BLaER1 treated with 17β-estradiol and CSF1 and Interleukin-3, amounts not matched to agents 10 nM and 100 nM (cell line): ENCODE data around the gene RASSF7.

Experiments used
- H3K27ac ChIP-seq, 11 experiments: shearing (Covaris generic); formaldehyde crosslinking; 2 replicates each; pipeline ENCODE4 v1.8.1; 2022
- H3K27me3 ChIP-seq, 11 experiments: shearing (Covaris generic); formaldehyde crosslinking; 2 replicates each; pipeline ENCODE4 v1.8.1; 2022
- H3K36me3 ChIP-seq, 11 experiments: shearing (Covaris generic); formaldehyde crosslinking; 2 replicates each; pipeline ENCODE4 v1.8.1; 2022
- H3K4me1 ChIP-seq, 10 experiments: shearing (Covaris generic); formaldehyde crosslinking; 2 replicates each; pipeline ENCODE4 v1.8.1; 2022
- H3K4me2 ChIP-seq, 11 experiments: shearing (Covaris generic); formaldehyde crosslinking; 2 replicates each; pipeline ENCODE4 v1.8.1; 2022
- H3K4me3 ChIP-seq, 10 experiments: shearing (Covaris generic); formaldehyde crosslinking; 2 replicates each; pipeline ENCODE4 v1.8.1; 2022
- H3K9ac ChIP-seq, 11 experiments: shearing (Covaris generic); formaldehyde crosslinking; 2 replicates each; pipeline ENCODE4 v1.8.1; 2022
- H3K9me3 ChIP-seq, 11 experiments: shearing (Covaris generic); formaldehyde crosslinking; replicated peaks in 1 of 11; 2 replicates each; pipeline ENCODE4 v1.8.1; 2022
- H4K20me1 ChIP-seq, 11 experiments: shearing (Covaris generic); formaldehyde crosslinking; 2 replicates each; pipeline ENCODE4 v1.8.1; 2022
- Cebpa-rat ChIP-seq, 11 experiments: shearing (Covaris generic); IDR thresholded peaks; 2 replicates each; pipeline ENCODE4 v1.8.1; 2022

RASSF7 gene

GRCh38 chr11:535519-536454 lies 25.0 kb upstream of the RASSF7 start, which contains the start of gene HRAS:
HRAS (minus strand) TSS chr11:535576.
- Histone ChIP-seq H3K27ac (peak within 1 kb of the TSS; percentile 73 to 97 (median 94)), H4K20me1 (peaks cover 34 to 45% (median 39%) of the 10 kb centered on the region in 11 experiments), H3K9me3 (no peaks in the 10 kb centered on the region), H3K4me3 (peak within 1 kb of the TSS; percentile 78 to 97 (median 90)), H3K4me1 (peaks cover 45 to 63% (median 57%) of the 10 kb centered on the region in 10 experiments), H3K4me2 (peak within 1 kb of the TSS; percentile 96 to 100 (median 98)), H3K27me3 (no peaks in the 10 kb centered on the region), H3K9ac (peak within 1 kb of the TSS; percentile 83 to 94 (median 90)), H3K36me3 (peaks cover 24 to 34% (median 31%) of the 10 kb centered on the region in 11 experiments)
- no peak for TF ChIP-seq Cebpa-rat (IDR thresholded peaks at IDR 0.05)

- H3K9me3 ChIP-seq = no peaks in the 10 kb centered on the region
- peaks cover 25 to 35% (median 29%) of the 10 kb centered on the region in 11 experiments for H4K20me1 ChIP-seq
- peaks cover 18 to 22% (median 20%) of the 10 kb centered on the region in 11 experiments for H3K36me3 ChIP-seq
- H3K9ac ChIP-seq = peak within 1 kb of the TSS; percentile 80 to 94 (median 88)
- H3K4me2 ChIP-seq = peak within 1 kb of the TSS; percentile 89 to 100 (median 98)
- peaks cover 46 to 70% (median 63%) of the 10 kb centered on the region in 10 experiments for H3K4me1 ChIP-seq
- TF ChIP-seq Cebpa-rat (IDR thresholded peaks at IDR 0.05) = no peak
- H3K27me3 ChIP-seq = no peaks in the 10 kb centered on the region
- H3K4me3 ChIP-seq = peak within 1 kb of the TSS; percentile 78 to 97 (median 90)
- peak within 1 kb of the TSS; percentile 65 to 97 (median 94) for H3K27ac ChIP-seq
These were observed 23.7 kb upstream of the RASSF7 start, which contains the start of gene LRRC56 for GRCh38 chr11:536841-537621. LRRC56 (plus strand) TSS chr11:537527; CDS start chr11:540685, 3,158 bp downstream.

- peak overlapping the region; percentile 78 to 97 (median 90) for H3K4me3 ChIP-seq
- H3K9ac ChIP-seq = peak overlapping the region; percentile 80 to 94 (median 88)
- peak overlapping the region; percentile 89 to 100 (median 98) for H3K4me2 ChIP-seq
- peaks cover 10 to 14% (median 12%) of the 10 kb centered on the region in 11 experiments for H3K36me3 ChIP-seq
- H3K27me3 ChIP-seq = no peaks in the 10 kb centered on the region
- H3K27ac ChIP-seq = peak overlapping the region; percentile 38 to 97 (median 94); a peak in 21 of 22 replicates
- H4K20me1 ChIP-seq = peaks cover 18 to 27% (median 21%) of the 10 kb centered on the region in 11 experiments
- TF ChIP-seq Cebpa-rat (IDR thresholded peaks at IDR 0.05) = no peak
- peaks cover 40 to 68% (median 57%) of the 10 kb centered on the region in 10 experiments for H3K4me1 ChIP-seq
- H3K9me3 ChIP-seq = no peaks in the 10 kb centered on the region
These were observed 22.9 kb upstream of the RASSF7 start for GRCh38 chr11:537622-538430.

- Histone ChIP-seq H4K20me1 (peaks cover 11 to 20% (median 14%) of the 10 kb centered on the region in 11 experiments), H3K4me1 (peaks cover 33 to 64% (median 54%) of the 10 kb centered on the region in 10 experiments), H3K9me3 (no peaks in the 10 kb centered on the region), H3K36me3 (peaks cover 2 to 7% (median 6%) of the 10 kb centered on the region in 11 experiments; a peak in 20 of 22 replicates), H3K27ac (peak overlapping the region in 7 of 11 experiments; percentile 92 to 97 (median 95); a peak in 9 of 22 replicates), H3K4me3 (peak overlapping the region in 7 of 10 experiments; percentile 78 to 97 (median 94); a peak in 9 of 20 replicates), H3K27me3 (no peaks in the 10 kb centered on the region), H3K9ac (peak overlapping the region in 9 of 11 experiments; percentile 80 to 94 (median 89); a peak in 16 of 22 replicates), H3K4me2 (peak overlapping the region; percentile 89 to 100 (median 98))
- no peak for TF ChIP-seq Cebpa-rat (IDR thresholded peaks at IDR 0.05)
These were observed 22.2 kb upstream of the RASSF7 start for GRCh38 chr11:538431-539051.

GRCh38 chr11:539971-540481 lies 20.7 kb upstream of the RASSF7 start:
- H4K20me1 ChIP-seq = peaks cover 0 to 5% (median 0%) of the 10 kb centered on the region in 11 experiments; a peak in 2 of 22 replicates
- H3K36me3 ChIP-seq = no peaks in the 10 kb centered on the region
- H3K4me1 ChIP-seq = peaks cover 24 to 53% (median 43%) of the 10 kb centered on the region in 10 experiments
- H3K9me3 ChIP-seq = no peaks in the 10 kb centered on the region
- TF ChIP-seq Cebpa-rat (IDR thresholded peaks at IDR 0.05) = no peak
- no peaks in the 10 kb centered on the region for H3K27me3 ChIP-seq
- no peak overlapping the region for H3K4me3 ChIP-seq
- H3K4me2 ChIP-seq = 0 out of 22 replicates have a peak overlapping the region, but pooled peaks of 2 of the 11 experiments have one; percentile 14 to 18
- H3K9ac ChIP-seq = peak overlapping the region in 2 of 11 experiments; percentile 13 to 35; a peak in 2 of 22 replicates
- no peak overlapping the region for H3K27ac ChIP-seq

GRCh38 chr11:540583-541432 lies 20.0 kb upstream of the RASSF7 start:
- Histone ChIP-seq H3K4me3 (no peak overlapping the region), H3K4me1 (peaks cover 24 to 53% (median 43%) of the 10 kb centered on the region in 10 experiments), H3K36me3 (no peaks in the 10 kb centered on the region), H3K27ac (peak overlapping the region in 1 of 11 experiments; percentile 36; a peak in 1 of 22 replicates), H3K4me2 (peak overlapping the region in 8 of 11 experiments; percentile 23 to 68 (median 56); a peak in 13 of 22 replicates), H3K9ac (peak overlapping the region in 6 of 11 experiments; percentile 15 to 54 (median 42); a peak in 9 of 22 replicates), H3K9me3 (no peaks in the 10 kb centered on the region), H4K20me1 (peaks cover 0 to 5% (median 0%) of the 10 kb centered on the region in 11 experiments; a peak in 2 of 22 replicates), H3K27me3 (no peaks in the 10 kb centered on the region)
- TF ChIP-seq Cebpa-rat (IDR thresholded peaks at IDR 0.05) = no peak
